NOMO-1 treated with DMSO at 0.1 percent for 48 hours (cell line): ENCODE results near the gene MED12.

ENCODE experiments used
- DNase-seq: peaks from one replicate; lab custom pipeline; 2025; ENCODE audit not compliant: unreplicated experiment; lab: John Stamatoyannopoulos, UW

The MED12 gene

GRCh38 chrX:71107245-71107644 lies 11.2 kb upstream of the MED12 start:
- DNase-seq, result no peak

- peak; percentile 53 for DNase-seq
Measured at GRCh38 chrX:71107762-71108360, 10.5 kb upstream of the MED12 start.

- DNase-seq, result no peak
Measured at GRCh38 chrX:71109051-71109450, 9.3 kb upstream of the MED12 start.

GRCh38 chrX:71111141-71111843 lies 7.1 kb upstream of the MED12 start, which contains the start of gene IL2RG:
Gene IL2RG (minus strand): TSS chrX:71111577. CDS start chrX:71111539, 38 bp downstream.
- DNase-seq, result peak; percentile 13

GRCh38 chrX:71111921-71112431 lies 6.4 kb upstream of the MED12 start:
- no peak for DNase-seq

GRCh38 chrX:71117358-71117757 lies 1.0 kb upstream of the MED12 start:
- DNase-seq, result no peak

GRCh38 chrX:71118985-71119535 lies 664 bp downstream of the MED12 start:
- DNase-seq, result no peak

- no peak for DNase-seq
Measured at GRCh38 chrX:71128166-71128833, 9.9 kb downstream of the MED12 start.

- DNase-seq, result peak; percentile 36
Measured at GRCh38 chrX:71128915-71129765, 10.7 kb downstream of the MED12 start.

- DNase-seq, result no peak
Measured at GRCh38 chrX:71131510-71131909, 13.1 kb downstream of the MED12 start.

- DNase-seq, result no peak
Measured at GRCh38 chrX:71140440-71140839, 22.0 kb downstream of the MED12 start.

GRCh38 chrX:71143508-71143907 lies 25.1 kb downstream of the MED12 start:
- no peak for DNase-seq

GRCh38 chrX:71144651-71145050 lies 26.3 kb downstream of the MED12 start, which contains the start of gene NLGN3:
Gene NLGN3 (plus strand): TSS chrX:71144841. CDS start chrX:71147750, 2,909 bp downstream.
- DNase-seq, result no peak

GRCh38 chrX:71147496-71148277 lies 29.3 kb downstream of the MED12 start:
- DNase-seq, result no peak

GRCh38 chrX:71148278-71148663 lies 29.9 kb downstream of the MED12 start:
- DNase-seq, result no peak

GRCh38 chrX:71151366-71151765 lies 33.0 kb downstream of the MED12 start:
- DNase-seq, result no peak

- no peak for DNase-seq
Measured at GRCh38 chrX:71154196-71154595, 35.8 kb downstream of the MED12 start.

GRCh38 chrX:71154641-71155040 lies 36.2 kb downstream of the MED12 start:
- DNase-seq, result no peak

GRCh38 chrX:71158603-71159002 lies 40.2 kb downstream of the MED12 start:
- DNase-seq, result no peak

GRCh38 chrX:71159335-71159734 lies 40.9 kb downstream of the MED12 start:
- DNase-seq, result no peak
